ENCODE measurements around the gene SLC4A1. TPM values are rescaled to one million over a fixed set of nuclear protein-coding genes. Genes with fewer than 3 reads are reported as not detected.

Gene SLC4A1
- total RNA-seq, 3 donors from 2014 or later (not counting 1 experiment from before 2014, with no cell fraction given) = not detected

DNA sequence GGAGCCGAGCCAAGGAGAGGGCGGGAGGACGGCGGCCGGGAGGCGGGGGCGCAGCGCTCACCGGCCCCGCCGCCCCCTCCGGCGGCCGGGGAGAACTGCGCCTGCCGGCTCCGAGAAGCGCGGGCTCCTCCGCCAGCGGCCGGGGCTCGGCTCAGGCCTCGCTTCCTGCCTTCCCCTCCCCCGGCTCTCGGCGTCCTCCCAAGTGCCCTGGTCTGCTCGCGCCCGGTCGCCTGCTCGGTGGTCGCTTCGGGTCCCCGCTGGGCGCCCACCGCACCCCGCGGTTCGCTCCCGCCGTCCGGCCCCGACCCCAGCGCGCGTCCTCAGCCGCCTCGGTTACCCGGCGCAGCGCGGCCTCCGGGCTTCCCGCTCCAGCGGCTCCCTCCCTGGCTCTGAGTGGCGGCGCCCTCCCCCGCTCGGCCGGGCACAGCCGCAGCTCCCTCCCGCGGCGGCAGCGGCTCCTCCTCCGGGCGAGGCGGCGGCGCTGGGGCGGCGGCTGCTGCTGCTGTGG is 48.8 kb downstream of the SLC4A1 start:
- Mint-ChIP-seq H3K36me3 (no peaks in the 10 kb centered on the region), H3K9me3 (no peaks in the 10 kb centered on the region), H3K27me3 (ENCODE audit: low read depth in 2 of 2) (no peaks in the 10 kb centered on the region), H3K4me1 (peaks cover 36 to 49% of the 10 kb centered on the region in 2 donors), H3K4me3 (peak overlapping the region; percentile 52), H3K27ac (no peak overlapping the region)
- ATAC-seq (peak; percentile 59 to 77 (median 60)), DNase-seq (peak; percentile 75 to 89)
- Histone ChIP-seq H3K36me3 (ENCODE audit: control insufficient read depth, insufficient read depth, low read length) (peaks cover 28% of the 10 kb centered on the region), H3K27me3 (ENCODE audit: control insufficient read depth, insufficient read depth, low read length) (no peaks in the 10 kb centered on the region), H3K4me3 (ENCODE audit: low read length) (no peak overlapping the region), H3K27ac (ENCODE audit: low read length) (no peak overlapping the region), H3K9me3 (ENCODE audit: control insufficient read depth, insufficient read depth, low read length) (no peaks in the 10 kb centered on the region), H3K4me1 (ENCODE audit: control insufficient read depth, insufficient read depth, low read length) (peaks cover 59% of the 10 kb centered on the region)
- intact Hi-C loops (cut with micrococcal nuclease) = loop anchor here (2.0 to 10.0 kb wide), 2 partner anchors 32 to 286 kb away; partner anchors contain the start of genes GPATCH8 and TMUB2
- TF ChIP-seq, protein P1, sequence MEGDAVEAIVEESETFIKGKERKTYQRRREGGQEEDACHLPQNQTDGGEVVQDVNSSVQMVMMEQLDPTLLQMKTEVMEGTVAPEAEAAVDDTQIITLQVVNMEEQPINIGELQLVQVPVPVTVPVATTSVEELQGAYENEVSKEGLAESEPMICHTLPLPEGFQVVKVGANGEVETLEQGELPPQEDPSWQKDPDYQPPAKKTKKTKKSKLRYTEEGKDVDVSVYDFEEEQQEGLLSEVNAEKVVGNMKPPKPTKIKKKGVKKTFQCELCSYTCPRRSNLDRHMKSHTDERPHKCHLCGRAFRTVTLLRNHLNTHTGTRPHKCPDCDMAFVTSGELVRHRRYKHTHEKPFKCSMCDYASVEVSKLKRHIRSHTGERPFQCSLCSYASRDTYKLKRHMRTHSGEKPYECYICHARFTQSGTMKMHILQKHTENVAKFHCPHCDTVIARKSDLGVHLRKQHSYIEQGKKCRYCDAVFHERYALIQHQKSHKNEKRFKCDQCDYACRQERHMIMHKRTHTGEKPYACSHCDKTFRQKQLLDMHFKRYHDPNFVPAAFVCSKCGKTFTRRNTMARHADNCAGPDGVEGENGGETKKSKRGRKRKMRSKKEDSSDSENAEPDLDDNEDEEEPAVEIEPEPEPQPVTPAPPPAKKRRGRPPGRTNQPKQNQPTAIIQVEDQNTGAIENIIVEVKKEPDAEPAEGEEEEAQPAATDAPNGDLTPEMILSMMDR (IDR thresholded peaks at IDR 0.05) = no peak
- under 1% methylated on average over 73 of the region's 73 CpGs for WGBS (ENCODE audit: insufficient coverage)

DNA sequence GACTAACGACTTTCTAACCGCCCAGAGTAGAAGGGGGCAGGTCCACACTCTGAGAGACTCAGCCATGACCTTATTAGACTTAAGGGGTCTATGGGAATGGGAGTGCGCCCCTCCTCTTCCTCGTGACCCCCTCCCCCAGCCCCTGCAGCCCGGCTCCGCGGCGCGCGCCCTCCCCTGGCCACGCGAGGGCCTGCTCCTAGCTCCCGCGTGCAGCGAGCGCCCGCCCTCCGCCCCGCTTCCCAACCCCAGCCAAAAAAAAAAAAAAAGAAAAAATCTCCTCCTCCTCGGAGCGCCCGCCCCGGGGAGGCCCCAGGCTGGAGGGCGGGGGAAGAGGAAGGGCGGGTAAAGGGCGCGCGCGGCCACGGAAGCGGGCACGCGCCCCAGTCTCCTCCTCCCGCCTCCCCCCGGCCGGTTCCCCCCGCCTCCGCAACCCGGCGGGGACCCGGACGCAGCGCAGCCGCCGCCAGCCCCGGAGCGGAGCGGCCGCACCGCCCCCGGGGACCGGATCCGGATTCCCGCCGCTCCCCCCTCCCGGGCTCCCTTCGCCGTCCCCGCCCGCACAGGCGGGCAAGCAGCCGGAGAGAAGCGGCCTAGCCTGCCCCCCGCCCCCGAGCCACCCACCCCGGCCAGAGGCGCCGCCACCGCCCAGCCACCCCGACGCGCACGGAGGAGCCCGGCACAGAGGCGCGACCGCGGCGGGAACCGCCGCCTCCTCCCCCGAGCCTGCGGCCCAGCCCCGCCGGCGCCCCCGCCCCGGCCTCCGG is 49.4 kb downstream of the SLC4A1 start:
- H3K4me1 ChIP-seq (ENCODE audit: control insufficient read depth, insufficient read depth, low read length) = peaks cover 62% of the 10 kb centered on the region
- no peaks in the 10 kb centered on the region for H3K36me3 Mint-ChIP-seq
- peak overlapping the region; percentile 72 for H3K27ac ChIP-seq (ENCODE audit: low read length)
- intact Hi-C loops (cut with micrococcal nuclease) = loop anchor here (2.0 to 10.0 kb wide), 2 partner anchors 32 to 286 kb away; partner anchors contain the start of genes GPATCH8 and TMUB2
- H3K27ac Mint-ChIP-seq = peak overlapping the region; percentile 72 to 77
- no peaks in the 10 kb centered on the region for H3K9me3 Mint-ChIP-seq
- H3K4me3 Mint-ChIP-seq = peak overlapping the region; percentile 70
- peaks cover 33% of the 10 kb centered on the region for H3K36me3 ChIP-seq (ENCODE audit: control insufficient read depth, insufficient read depth, low read length)
- H3K4me1 Mint-ChIP-seq = peaks cover 42 to 55% of the 10 kb centered on the region in 2 donors
- H3K4me3 ChIP-seq (ENCODE audit: low read length) = peak overlapping the region; percentile 53
- H3K27me3 Mint-ChIP-seq (ENCODE audit: low read depth in 2 of 2) = no peaks in the 10 kb centered on the region
- peak; percentile 84 to 95 for DNase-seq
- H3K27me3 ChIP-seq (ENCODE audit: control insufficient read depth, insufficient read depth, low read length) = no peaks in the 10 kb centered on the region
- H3K9me3 ChIP-seq (ENCODE audit: control insufficient read depth, insufficient read depth, low read length) = no peaks in the 10 kb centered on the region
- WGBS (ENCODE audit: insufficient coverage) = under 1% methylated on average over 76 of the region's 89 CpGs
- peak; percentile 61 to 83 (median 66) for ATAC-seq
- TF ChIP-seq, protein P1 (IDR thresholded peaks at IDR 0.05) = peak; percentile 9

DNA sequence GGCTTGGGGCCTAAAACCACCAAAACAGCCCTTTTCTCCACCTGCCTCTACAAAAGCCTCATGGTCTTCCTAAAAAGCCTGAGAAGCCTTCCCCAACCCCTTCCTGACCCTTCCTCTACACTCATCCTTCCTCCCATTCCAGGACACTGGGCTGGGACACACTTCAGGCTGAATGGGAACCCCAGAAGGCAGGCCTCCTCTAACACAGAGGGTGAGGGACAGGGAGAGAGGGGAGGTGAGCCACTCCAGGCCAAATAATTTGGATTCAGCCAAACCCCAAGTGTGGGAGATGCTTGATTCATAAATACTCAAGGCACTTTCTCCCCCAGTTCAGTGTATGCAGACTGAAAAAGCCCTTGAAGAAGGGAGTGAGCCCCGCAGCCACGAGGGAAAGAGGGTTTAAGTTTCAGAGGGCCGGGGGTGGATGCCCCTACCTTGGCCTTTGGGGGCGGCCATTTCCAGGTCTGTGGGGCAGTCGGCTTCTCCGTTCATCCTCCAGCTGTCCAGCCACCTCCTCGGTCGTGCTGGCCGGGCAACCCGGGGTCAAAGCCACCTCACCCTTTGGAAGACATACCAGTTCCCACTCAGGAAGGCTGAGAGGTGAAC is 50.1 kb downstream of the SLC4A1 start:
- peak overlapping the region; percentile 72 to 77 for H3K27ac Mint-ChIP-seq
- peaks cover 60% of the 10 kb centered on the region for H3K4me1 ChIP-seq (ENCODE audit: control insufficient read depth, insufficient read depth, low read length)
- peak overlapping the region; percentile 70 for H3K4me3 Mint-ChIP-seq
- no peaks in the 10 kb centered on the region for H3K27me3 Mint-ChIP-seq (ENCODE audit: low read depth in 2 of 2)
- H3K9me3 ChIP-seq (ENCODE audit: control insufficient read depth, insufficient read depth, low read length) = no peaks in the 10 kb centered on the region
- no peaks in the 10 kb centered on the region for H3K9me3 Mint-ChIP-seq
- H3K36me3 ChIP-seq (ENCODE audit: control insufficient read depth, insufficient read depth, low read length) = peaks cover 34% of the 10 kb centered on the region
- peak overlapping the region; percentile 72 for H3K27ac ChIP-seq (ENCODE audit: low read length)
- H3K36me3 Mint-ChIP-seq = no peaks in the 10 kb centered on the region
- no peak for DNase-seq
- TF ChIP-seq, protein P1 (IDR thresholded peaks at IDR 0.05) = no peak
- H3K27me3 ChIP-seq (ENCODE audit: control insufficient read depth, insufficient read depth, low read length) = no peaks in the 10 kb centered on the region
- peak overlapping the region; percentile 53 for H3K4me3 ChIP-seq (ENCODE audit: low read length)
- peaks cover 40 to 60% of the 10 kb centered on the region in 2 donors for H3K4me1 Mint-ChIP-seq
- 6% methylated on average over 10 of the region's 10 CpGs for WGBS (ENCODE audit: insufficient coverage)
- no peak for ATAC-seq
- intact Hi-C loops (cut with micrococcal nuclease) = loop anchor here (2.0 to 10.0 kb wide), 2 partner anchors 31 to 287 kb away; partner anchors contain the start of genes GPATCH8 and TMUB2

Measured in natural killer cell (primary cell).